ENCODE data around the gene SEC16A.

SEC16A gene

GRCh38 chr9:136512651-136513071 lies 29.8 kb upstream of the SEC16A start:
- TF ChIP-seq GATA1 (IDR thresholded peaks at IDR 0.05; ENCODE audit: low read depth, low read length) (no peak), POLR2A (IDR thresholded peaks at IDR 0.05; ENCODE audit: low read length) (no peak)
- no peak for DNase-seq

DNA sequence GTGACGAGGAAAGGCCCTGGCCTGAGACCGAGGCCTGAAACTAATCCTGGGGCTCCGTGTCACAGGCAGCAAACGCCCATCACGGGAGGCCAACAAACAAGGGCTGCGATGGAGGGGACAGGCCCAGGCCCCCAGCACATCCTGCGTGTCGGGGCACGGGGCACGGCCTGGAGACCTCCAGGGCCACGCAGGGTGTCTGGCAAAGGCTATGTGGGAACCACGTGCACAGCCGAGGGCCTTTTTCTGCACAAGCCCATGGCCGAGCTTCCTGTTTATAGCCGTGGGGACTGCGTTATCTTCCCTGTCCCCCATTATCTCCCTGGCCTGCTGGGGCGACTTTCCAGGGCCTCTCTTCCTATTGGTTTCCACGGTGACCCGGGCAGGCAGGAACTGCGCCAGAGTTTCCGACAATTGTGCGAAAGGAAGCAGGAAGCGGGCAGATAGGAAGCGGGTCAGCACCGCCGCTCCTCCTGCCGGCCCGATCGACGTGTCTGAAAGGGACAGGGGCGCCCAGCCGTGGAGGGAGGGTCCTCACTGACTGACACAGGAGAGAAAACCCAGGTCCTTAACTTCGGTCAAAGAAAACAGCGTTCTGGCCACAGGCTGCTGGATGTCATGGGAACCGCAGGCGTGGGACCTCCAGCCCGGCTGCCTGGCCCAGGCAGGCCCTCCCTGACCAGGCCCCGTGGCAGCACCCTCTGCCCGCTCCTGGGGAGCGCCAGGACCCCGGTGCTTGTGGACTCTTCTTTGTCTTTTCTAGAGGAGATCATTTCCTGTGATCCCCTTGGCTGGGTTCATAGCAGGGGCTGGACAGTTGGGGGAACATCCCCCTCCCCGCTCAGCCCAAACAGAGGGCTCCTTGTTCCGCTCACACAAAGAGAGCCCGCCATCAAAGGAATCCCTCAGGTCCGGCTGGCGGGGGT lies 29.1 kb upstream of the SEC16A start:
- no peak for DNase-seq
- TF ChIP-seq GATA1 (IDR thresholded peaks at IDR 0.05; ENCODE audit: low read depth, low read length), result no peak
- no peak for TF ChIP-seq POLR2A (IDR thresholded peaks at IDR 0.05; ENCODE audit: low read length)

DNA sequence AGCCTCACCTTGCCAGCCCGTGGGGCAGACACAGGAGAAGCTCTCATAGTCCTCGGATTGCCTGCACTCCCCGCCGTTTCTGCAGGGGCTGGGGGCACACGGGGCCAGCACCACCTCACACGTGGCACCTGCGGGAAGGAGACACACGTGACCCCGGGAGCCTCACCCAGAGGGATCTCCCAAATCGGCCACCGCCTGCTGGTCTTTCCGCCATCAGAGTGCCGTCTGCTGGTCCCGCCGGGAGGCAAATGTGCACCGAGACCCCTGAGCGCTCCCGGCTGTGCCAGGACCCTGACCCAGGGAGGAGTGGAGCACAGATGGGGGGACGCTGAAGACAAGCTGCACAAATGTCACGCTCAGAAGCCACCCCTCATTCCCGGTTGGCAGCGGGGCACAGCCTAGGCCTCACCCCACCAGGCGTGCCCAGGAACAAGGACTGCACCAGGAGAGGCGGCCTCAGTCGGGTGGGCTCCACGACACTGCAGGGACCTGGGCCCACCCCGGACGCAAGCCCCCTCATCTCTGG lies 28.4 kb upstream of the SEC16A start:
- no peak for DNase-seq
- no peak for TF ChIP-seq POLR2A (IDR thresholded peaks at IDR 0.05; ENCODE audit: low read length)
- no peak for TF ChIP-seq GATA1 (IDR thresholded peaks at IDR 0.05; ENCODE audit: low read depth, low read length)

- no peak for DNase-seq
- TF ChIP-seq POLR2A (IDR thresholded peaks at IDR 0.05; ENCODE audit: low read length) (no peak), GATA1 (IDR thresholded peaks at IDR 0.05; ENCODE audit: low read depth, low read length) (no peak)
Measured at GRCh38 chr9:136510561-136510960, 27.7 kb upstream of the SEC16A start.

DNA sequence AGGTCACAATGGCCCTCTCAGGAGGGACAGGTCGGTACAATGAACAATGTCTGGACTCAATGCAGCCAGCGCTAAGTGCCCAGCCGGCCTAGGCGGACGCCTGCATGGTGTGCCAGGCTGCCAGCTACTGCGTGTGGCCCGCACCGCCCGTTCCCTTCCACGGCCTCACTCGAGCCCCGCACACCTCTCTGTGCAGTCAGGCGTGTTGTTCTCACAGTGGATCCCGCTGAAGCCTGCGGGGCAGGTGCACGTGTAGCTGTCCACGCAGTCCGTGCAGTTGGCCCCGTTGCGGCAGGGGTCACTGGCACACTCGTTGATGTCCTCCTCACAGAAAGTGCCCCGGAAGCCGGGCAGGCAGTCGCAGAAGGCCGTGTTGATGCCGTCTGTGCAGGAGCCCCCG lies 26.7 kb upstream of the SEC16A start:
- no peak for TF ChIP-seq POLR2A (IDR thresholded peaks at IDR 0.05; ENCODE audit: low read length)
- DNase-seq, result no peak

GRCh38 chr9:136508729-136509500 lies 26.1 kb upstream of the SEC16A start:
- TF ChIP-seq GATA1 (IDR thresholded peaks at IDR 0.05; ENCODE audit: low read depth, low read length) (no peak), POLR2A (IDR thresholded peaks at IDR 0.05; ENCODE audit: low read length) (no peak)
- no peak for DNase-seq

DNA sequence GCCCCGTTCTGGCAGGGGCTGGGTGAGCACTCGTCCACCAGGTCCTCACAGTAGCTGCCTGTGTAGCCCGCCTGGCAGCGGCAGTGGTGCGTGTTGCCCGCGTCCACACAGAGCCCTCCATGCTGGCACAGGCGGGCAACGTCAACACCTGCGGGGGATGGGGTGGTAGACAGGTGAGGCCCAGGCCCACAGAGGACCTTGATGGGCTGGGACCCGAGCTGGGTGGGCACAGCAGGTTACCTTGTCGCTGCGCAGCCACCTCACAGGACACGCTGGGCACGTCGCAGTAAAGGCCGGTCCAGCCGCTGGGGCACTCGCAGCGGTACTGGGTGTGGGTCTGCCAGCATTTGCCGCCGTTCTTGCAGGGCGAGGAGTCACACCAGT lies 25.1 kb upstream of the SEC16A start:
- DNase-seq, result no peak
- no peak for TF ChIP-seq GATA1 (IDR thresholded peaks at IDR 0.05; ENCODE audit: low read depth, low read length)
- TF ChIP-seq POLR2A (IDR thresholded peaks at IDR 0.05; ENCODE audit: low read length), result no peak

DNA sequence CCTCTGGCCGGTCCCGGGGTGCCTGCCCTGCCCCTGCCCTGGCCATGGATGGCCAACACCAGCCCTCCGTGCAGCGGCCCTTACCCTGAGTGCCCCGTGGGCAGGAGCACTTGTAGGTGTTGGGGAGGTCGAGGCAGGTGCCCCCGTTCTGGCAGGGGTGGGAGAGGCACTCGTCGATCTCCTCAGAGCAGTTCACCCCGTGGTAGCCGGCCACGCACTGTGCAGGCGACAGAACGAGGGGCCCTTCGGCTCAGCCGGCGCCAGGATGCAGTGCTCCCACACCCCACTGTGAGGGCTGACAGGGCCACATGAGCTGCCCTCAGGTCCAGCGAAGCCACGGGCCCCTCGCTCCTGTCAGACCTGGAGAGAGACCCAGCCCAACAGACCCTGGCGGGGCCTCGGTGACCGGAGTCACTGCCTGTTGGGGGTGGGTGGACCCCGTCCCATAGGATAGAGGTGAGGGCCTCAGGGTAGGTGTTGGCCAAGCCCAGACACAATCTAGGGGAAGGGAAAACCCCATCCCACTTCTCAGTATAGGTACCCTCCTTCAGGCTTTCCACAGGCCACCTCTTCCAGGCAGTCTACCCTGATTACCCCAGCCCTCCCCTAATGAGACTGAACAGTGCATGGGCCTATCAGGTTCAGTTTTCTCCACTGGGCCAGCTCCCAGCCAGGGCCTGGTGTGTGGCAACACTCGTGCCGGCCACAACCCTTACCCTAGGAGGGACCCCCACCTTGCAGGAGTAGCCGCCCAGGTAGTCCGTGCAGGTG lies 24.6 kb upstream of the SEC16A start:
- DNase-seq, result no peak
- no peak for TF ChIP-seq POLR2A (IDR thresholded peaks at IDR 0.05; ENCODE audit: low read length)
- TF ChIP-seq GATA1 (IDR thresholded peaks at IDR 0.05; ENCODE audit: low read depth, low read length), result no peak

- DNase-seq, result no peak
- TF ChIP-seq POLR2A (IDR thresholded peaks at IDR 0.05; ENCODE audit: low read length) (no peak), GATA1 (IDR thresholded peaks at IDR 0.05; ENCODE audit: low read depth, low read length) (no peak)
Measured at GRCh38 chr9:136506425-136506824, 23.6 kb upstream of the SEC16A start.

DNA sequence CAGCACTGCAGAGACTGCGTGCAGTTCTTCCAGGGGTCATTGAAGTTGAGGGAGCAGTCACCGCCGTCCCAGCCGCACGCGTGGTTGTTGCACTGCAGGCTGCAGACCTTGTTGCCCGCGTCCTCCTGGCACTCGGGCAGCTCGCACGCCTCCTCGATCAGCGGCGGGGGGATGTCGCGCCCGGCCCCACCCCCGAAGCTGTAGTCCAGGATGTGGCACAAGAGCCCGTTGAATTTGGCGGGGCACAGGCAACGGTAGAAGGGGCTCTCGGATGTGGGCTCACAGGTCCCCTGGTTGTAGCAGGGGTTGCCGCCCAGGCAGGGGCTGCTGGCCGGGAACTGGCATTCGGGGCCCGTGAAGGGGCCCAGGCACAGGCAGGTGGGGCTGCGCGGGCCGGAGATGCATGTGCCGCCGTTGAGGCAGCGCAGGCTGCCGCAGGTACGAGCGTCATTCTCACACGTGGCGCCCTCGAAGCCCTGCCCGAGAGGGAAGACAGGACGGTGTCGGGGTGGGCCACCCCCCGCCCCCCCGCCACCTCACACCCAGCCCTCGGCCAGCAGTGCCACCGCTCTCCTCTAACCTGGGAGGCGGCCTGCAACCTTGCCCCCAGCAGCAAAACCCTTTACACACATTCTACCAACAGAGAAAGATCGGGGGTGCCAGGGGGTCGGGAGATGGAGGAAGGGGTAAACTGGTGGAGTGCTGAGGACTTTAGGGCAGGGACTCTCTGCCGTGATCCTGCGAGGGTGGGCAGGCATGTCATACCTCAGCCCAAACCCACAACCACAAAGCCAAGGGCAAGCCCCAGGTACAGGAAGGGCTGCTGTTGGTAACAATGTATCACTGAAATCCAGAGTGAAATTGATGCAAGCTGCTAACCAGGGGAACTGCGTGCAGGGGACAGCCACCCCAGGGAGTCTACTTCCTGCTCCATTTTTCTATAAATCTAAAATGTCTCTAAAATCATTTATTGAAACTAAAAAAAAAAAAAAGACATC lies 22.9 kb upstream of the SEC16A start:
- no peak for DNase-seq
- TF ChIP-seq POLR2A (IDR thresholded peaks at IDR 0.05; ENCODE audit: low read length) (no peak), GATA1 (IDR thresholded peaks at IDR 0.05; ENCODE audit: low read depth, low read length) (no peak)

- no peak for DNase-seq
- TF ChIP-seq GATA1 (IDR thresholded peaks at IDR 0.05; ENCODE audit: low read depth, low read length) (no peak), POLR2A (IDR thresholded peaks at IDR 0.05; ENCODE audit: low read length) (no peak)
Measured at GRCh38 chr9:136504512-136505348, 21.9 kb upstream of the SEC16A start.
